ENCODE data around the gene NOLC1. TPM values are rescaled to one million over a fixed set of nuclear protein-coding genes. Genes with fewer than 3 reads are reported as not detected.

The NOLC1 gene
- total and polyA plus RNA-seq, 10 of the 15 experiments (the other 5 are each of a cell fraction or from before 2014, with no cell fraction given), result 91.7 to 244 (median 128) TPM

GRCh38 chr10:102120142-102120990 lies 31.8 kb upstream of the NOLC1 start, which contains the start of gene LDB1 (continued):
- TF ChIP-seq JUND (IDR thresholded peaks at IDR 0.05; ENCODE audit: low read depth, low read length) (no peak), ZNF384 (IDR thresholded peaks at IDR 0.05; ENCODE audit: borderline replicate concordance, low read depth, low read length) (no peak), TARDBP (IDR thresholded peaks at IDR 0.05; ENCODE audit: borderline replicate concordance) (no peak; the same call in 1 of the 2 replicates), ZNF217 (IDR thresholded peaks at IDR 0.05) (no peak), IRF3 (IDR thresholded peaks at IDR 0.05) (no peak), KDM1A (IDR thresholded peaks at IDR 0.05; ENCODE audit: borderline replicate concordance) (no peak), NKRF (conservative IDR thresholded peaks at IDR 0.05) (peak; percentile 29), SUPT20H (IDR thresholded peaks at IDR 0.05; ENCODE audit: borderline replicate concordance, control insufficient read depth, low read depth, low read length) (no peak), JUNB (IDR thresholded peaks at IDR 0.05) (no peak), SMARCA5 (IDR thresholded peaks at IDR 0.05) (peak; percentile 82; the same call in 1 of the 2 replicates), NR2C1 (IDR thresholded peaks at IDR 0.05) (peak; percentile 23; the same call in 1 of the 2 replicates), NFIC (IDR thresholded peaks at IDR 0.05; ENCODE audit: low read depth, low read length) (no peak), SRF (IDR thresholded peaks at IDR 0.05; ENCODE audit: low read depth in 2 of 2, low read length in 2 of 2) (no peak), ZNF207 (IDR thresholded peaks at IDR 0.05; ENCODE audit: borderline replicate concordance) (peak; percentile 28; the same call in 1 of the 2 replicates), ZBTB33 (IDR thresholded peaks at IDR 0.05) (no peak), YBX1 (IDR thresholded peaks at IDR 0.05) (no peak), RCOR1 (conservative IDR thresholded peaks at IDR 0.05; ENCODE audit: low read depth, low read length) (no peak), MTA2 (IDR thresholded peaks at IDR 0.05; ENCODE audit: low read depth) (no peak)
- TF ChIP-seq, protein P1, sequence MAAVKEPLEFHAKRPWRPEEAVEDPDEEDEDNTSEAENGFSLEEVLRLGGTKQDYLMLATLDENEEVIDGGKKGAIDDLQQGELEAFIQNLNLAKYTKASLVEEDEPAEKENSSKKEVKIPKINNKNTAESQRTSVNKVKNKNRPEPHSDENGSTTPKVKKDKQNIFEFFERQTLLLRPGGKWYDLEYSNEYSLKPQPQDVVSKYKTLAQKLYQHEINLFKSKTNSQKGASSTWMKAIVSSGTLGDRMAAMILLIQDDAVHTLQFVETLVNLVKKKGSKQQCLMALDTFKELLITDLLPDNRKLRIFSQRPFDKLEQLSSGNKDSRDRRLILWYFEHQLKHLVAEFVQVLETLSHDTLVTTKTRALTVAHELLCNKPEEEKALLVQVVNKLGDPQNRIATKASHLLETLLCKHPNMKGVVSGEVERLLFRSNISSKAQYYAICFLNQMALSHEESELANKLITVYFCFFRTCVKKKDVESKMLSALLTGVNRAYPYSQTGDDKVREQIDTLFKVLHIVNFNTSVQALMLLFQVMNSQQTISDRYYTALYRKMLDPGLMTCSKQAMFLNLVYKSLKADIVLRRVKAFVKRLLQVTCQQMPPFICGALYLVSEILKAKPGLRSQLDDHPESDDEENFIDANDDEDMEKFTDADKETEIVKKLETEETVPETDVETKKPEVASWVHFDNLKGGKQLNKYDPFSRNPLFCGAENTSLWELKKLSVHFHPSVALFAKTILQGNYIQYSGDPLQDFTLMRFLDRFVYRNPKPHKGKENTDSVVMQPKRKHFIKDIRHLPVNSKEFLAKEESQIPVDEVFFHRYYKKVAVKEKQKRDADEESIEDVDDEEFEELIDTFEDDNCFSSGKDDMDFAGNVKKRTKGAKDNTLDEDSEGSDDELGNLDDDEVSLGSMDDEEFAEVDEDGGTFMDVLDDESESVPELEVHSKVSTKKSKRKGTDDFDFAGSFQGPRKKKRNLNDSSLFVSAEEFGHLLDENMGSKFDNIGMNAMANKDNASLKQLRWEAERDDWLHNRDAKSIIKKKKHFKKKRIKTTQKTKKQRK (IDR thresholded peaks at IDR 0.05; ENCODE audit: low read depth, low read length), result no peak
- TF ChIP-seq, protein P2, sequence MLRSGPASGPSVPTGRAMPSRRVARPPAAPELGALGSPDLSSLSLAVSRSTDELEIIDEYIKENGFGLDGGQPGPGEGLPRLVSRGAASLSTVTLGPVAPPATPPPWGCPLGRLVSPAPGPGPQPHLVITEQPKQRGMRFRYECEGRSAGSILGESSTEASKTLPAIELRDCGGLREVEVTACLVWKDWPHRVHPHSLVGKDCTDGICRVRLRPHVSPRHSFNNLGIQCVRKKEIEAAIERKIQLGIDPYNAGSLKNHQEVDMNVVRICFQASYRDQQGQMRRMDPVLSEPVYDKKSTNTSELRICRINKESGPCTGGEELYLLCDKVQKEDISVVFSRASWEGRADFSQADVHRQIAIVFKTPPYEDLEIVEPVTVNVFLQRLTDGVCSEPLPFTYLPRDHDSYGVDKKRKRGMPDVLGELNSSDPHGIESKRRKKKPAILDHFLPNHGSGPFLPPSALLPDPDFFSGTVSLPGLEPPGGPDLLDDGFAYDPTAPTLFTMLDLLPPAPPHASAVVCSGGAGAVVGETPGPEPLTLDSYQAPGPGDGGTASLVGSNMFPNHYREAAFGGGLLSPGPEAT (IDR thresholded peaks at IDR 0.05; ENCODE audit: low read depth), result peak; percentile 43; the same call in 1 of the 2 replicates
